Type B pancreatic cell (in vitro differentiated cells): Measurements from ENCODE around the gene PPM1L. TPM values are rescaled to one million over a fixed set of nuclear protein-coding genes. Genes with fewer than 3 reads are reported as not detected.

Experiments
- DNase-seq: peaks from one replicate; pipeline ENCODE4 v3.0.0; 2021; ENCODE audit warnings: mixed read lengths; ENCODE audit not compliant: unreplicated experiment; ENCODE audit errors: extremely low spot score
- H3K27ac Mint-ChIP-seq: 2 replicates; pipeline ENCODE4 v1.8.0; 2021; ENCODE audit warnings: mild to moderate bottlenecking, mixed read lengths
- H3K27me3 Mint-ChIP-seq: 2 replicates; pipeline ENCODE4 v1.8.0; 2021; ENCODE audit warnings: mixed read lengths
- H3K36me3 Mint-ChIP-seq: 2 replicates; pipeline ENCODE4 v1.8.0; 2021; ENCODE audit warnings: mixed read lengths
- H3K4me1 Mint-ChIP-seq: one replicate; pipeline ENCODE4 v1.8.0; 2021; ENCODE audit warnings: mixed read lengths; ENCODE audit not compliant: unreplicated experiment
- H3K4me3 Mint-ChIP-seq: 2 replicates; pipeline ENCODE4 v1.8.0; 2021; ENCODE audit warnings: mild to moderate bottlenecking, mixed read lengths
- H3K9me3 Mint-ChIP-seq: 2 replicates; pipeline ENCODE4 v1.8.0; 2021; ENCODE audit warnings: mixed read lengths
- CTCF ChIP-seq: fragments of 200-600 bp; sonication (generic); conservative IDR thresholded peaks from 2 replicates; pipeline ENCODE4 v1.5.0; 2021; ENCODE audit warnings: antibody characterized with exemption, mild to moderate bottlenecking
- total RNA-seq: library from RNA; stranded (reverse); gene quantifications from 2 replicates; pipeline ENCODE4 v1.2.1, GENCODE V29; 2021; ENCODE audit warnings: low replicate concordance

PPM1L gene
- total RNA-seq, 1 donor from 2014 or later = 29.4 TPM

GRCh38 chr3:160797356-160797755, 41.3 kb downstream of the PPM1L start:
- Mint-ChIP-seq H3K36me3 (no peaks in the 10 kb centered on the region), H3K27me3 (no peaks in the 10 kb centered on the region), H3K9me3 (no peaks in the 10 kb centered on the region), H3K4me3 (no peak overlapping the region), H3K4me1 (peaks cover 32% of the 10 kb centered on the region), H3K27ac (peak overlapping the region; percentile 60)
- DNase-seq = no peak
- no peak for TF ChIP-seq CTCF

- Mint-ChIP-seq H3K27ac (no peak overlapping the region), H3K4me3 (no peak overlapping the region), H3K4me1 (peaks cover 23% of the 10 kb centered on the region), H3K27me3 (no peaks in the 10 kb centered on the region), H3K36me3 (no peaks in the 10 kb centered on the region), H3K9me3 (no peaks in the 10 kb centered on the region)
- TF ChIP-seq CTCF = no peak
- no peak for DNase-seq
Measured at GRCh38 chr3:160801386-160802118, 45.5 kb downstream of the PPM1L start.

- TF ChIP-seq CTCF = no peak
- Mint-ChIP-seq H3K9me3 (no peaks in the 10 kb centered on the region), H3K36me3 (no peaks in the 10 kb centered on the region), H3K4me3 (no peak overlapping the region), H3K27ac (no peak overlapping the region), H3K27me3 (no peaks in the 10 kb centered on the region), H3K4me1 (peaks cover 23% of the 10 kb centered on the region)
- no peak for DNase-seq
Measured at GRCh38 chr3:160804762-160805161, 48.7 kb downstream of the PPM1L start.

- peaks cover 23% of the 10 kb centered on the region for H3K4me1 Mint-ChIP-seq
- no peak overlapping the region for H3K4me3 Mint-ChIP-seq
- no peaks in the 10 kb centered on the region for H3K27me3 Mint-ChIP-seq
- no peak for TF ChIP-seq CTCF
- no peaks in the 10 kb centered on the region for H3K36me3 Mint-ChIP-seq
- H3K9me3 Mint-ChIP-seq = no peaks in the 10 kb centered on the region
- H3K27ac Mint-ChIP-seq = no peak overlapping the region
- no peak for DNase-seq
Measured at GRCh38 chr3:160806094-160806493, 50.1 kb downstream of the PPM1L start.

- TF ChIP-seq CTCF = no peak
- Mint-ChIP-seq H3K9me3 (no peaks in the 10 kb centered on the region), H3K4me1 (peaks cover 23% of the 10 kb centered on the region), H3K27me3 (no peaks in the 10 kb centered on the region), H3K27ac (no peak overlapping the region), H3K4me3 (no peak overlapping the region), H3K36me3 (no peaks in the 10 kb centered on the region)
- DNase-seq = no peak
Measured at GRCh38 chr3:160806686-160807085, 50.7 kb downstream of the PPM1L start.

- no peak overlapping the region for H3K4me3 Mint-ChIP-seq
- no peaks in the 10 kb centered on the region for H3K27me3 Mint-ChIP-seq
- no peak for DNase-seq
- TF ChIP-seq CTCF = no peak
- H3K27ac Mint-ChIP-seq = no peak overlapping the region
- H3K9me3 Mint-ChIP-seq = no peaks in the 10 kb centered on the region
- H3K36me3 Mint-ChIP-seq = no peaks in the 10 kb centered on the region
- H3K4me1 Mint-ChIP-seq = peaks cover 15% of the 10 kb centered on the region
Measured at GRCh38 chr3:160808838-160809237, 52.8 kb downstream of the PPM1L start.
